K562 (cell line): ENCODE data around the gene TRAIP. TPM values are rescaled to one million over a fixed set of nuclear protein-coding genes. Genes with fewer than 3 reads are reported as not detected.

Experiments used
- ATAC-seq: fragments of 200-7000 bp; cut with Tn5 transposase; 3 replicates; pipeline ENCODE4 v1.9.1; 2020; ENCODE audit warnings: moderate library complexity
- BruUV-seq: library from RNA; stranded (reverse); fragments of 400-500 nt; replicated peaks from 2 replicates; lab custom pipeline; 2021; lab: Mats Ljungman, UMichigan
- CTCF ChIA-PET: fragments of 300-600 bp; formaldehyde crosslinking; extraction: SDS; loops from one replicate; lab custom pipeline; 2021; ENCODE audit warnings: low intra/inter-chr PET ratio; lab: Yijun Ruan, JAX
- POLR2A ChIA-PET: fragments of 300-600, 350-650 bp; sonication (Branson Sonifier 250); formaldehyde crosslinking; extraction: SDS; loops from one replicate; lab custom pipeline; 2021; ENCODE audit warnings: antibody characterized with exemption, inconsistent platforms; lab: Yijun Ruan, JAX
- DNase-seq, 4 experiments: peaks; one replicate each; pipeline versions ENCODE4 v3.0.0 to v3.0.0-alpha.2; 2011 to 2018; ENCODE audit warnings: low spot score in 3 of 4, mixed read lengths in 3 of 4; ENCODE audit errors: extremely low read depth in 1 of 4
- FAIRE-seq: peaks from 2 replicates; lab custom pipeline; 2011; peaks lifted over from hg19 to GRCh38; lab: Jason Lieb, UNC
- H2AFZ ChIP-seq: 2 replicates; pipeline ENCODE4 v1.6.0; 2011; ENCODE audit warnings: low read depth, low read length, control low read depth, inconsistent platforms
- H3K27ac ChIP-seq: fragments of 200-600 bp; 3 replicates; pipeline ENCODE4 v1.8.0; 2011; ENCODE audit warnings: low read depth, mild to moderate bottlenecking, control low read depth, inconsistent platforms, low read length, moderate library complexity, mixed read lengths; ENCODE audit errors: extremely low read depth
- H3K27me3 ChIP-seq, 2 experiments: fragments of 300-600 bp in 1 of 2; 2 replicates in 1 of 2; 3 replicates in 1 of 2; pipeline versions ENCODE4 v1.6.0 to v1.8.0; 2011; ENCODE audit warnings: inconsistent platforms in 2 of 2, low read length in 2 of 2, mild to moderate bottlenecking in 1 of 2, mixed read lengths in 1 of 2, moderate library complexity in 1 of 2; ENCODE audit not compliant: control insufficient read depth in 2 of 2, insufficient read depth in 2 of 2
- H3K36me3 ChIP-seq: fragments of 300-600 bp; 3 replicates; pipeline ENCODE4 v1.8.0; 2011; ENCODE audit warnings: mild to moderate bottlenecking, low read length, inconsistent platforms; ENCODE audit not compliant: control insufficient read depth, insufficient read depth
- H3K4me1 ChIP-seq, 2 experiments: fragments of 200-600 bp in 1 of 2; replicated peaks in 1 of 2; 2 replicates in 1 of 2; 3 replicates in 1 of 2; pipeline versions ENCODE4 v1.5.1 to v1.8.0; 2011; ENCODE audit warnings: inconsistent platforms in 2 of 2, low read length in 2 of 2, mild to moderate bottlenecking in 1 of 2, mixed read lengths in 1 of 2, moderate library complexity in 1 of 2; ENCODE audit not compliant: control insufficient read depth in 2 of 2, insufficient read depth in 2 of 2
- H3K4me2 ChIP-seq: 2 replicates; pipeline ENCODE4 v1.6.1; 2011; ENCODE audit warnings: low read length, control low read depth, inconsistent platforms, mixed read lengths; ENCODE audit not compliant: insufficient read depth
- H3K4me3 ChIP-seq: fragments of 200-600 bp; sonication (generic), shearing (Covaris generic); 2 replicates; pipeline ENCODE4 v1.5.1; 2016; ENCODE audit warnings: control low read depth, inconsistent platforms
- H3K79me2 ChIP-seq: fragments of 200-600 bp; 3 replicates; pipeline ENCODE4 v1.8.0; 2011; ENCODE audit warnings: low read length, inconsistent platforms; ENCODE audit not compliant: control insufficient read depth, insufficient read depth
- H3K9ac ChIP-seq, 2 experiments: 2 replicates each; pipeline versions ENCODE4 v1.6.0 to v1.6.1; 2011; ENCODE audit warnings: low read depth in 2 of 2, low read length in 2 of 2, control low read depth in 1 of 2, inconsistent platforms in 1 of 2, mild to moderate bottlenecking in 1 of 2, mixed read lengths in 1 of 2; ENCODE audit not compliant: insufficient read depth in 1 of 2
- H3K9me1 ChIP-seq: one replicate; pipeline ENCODE4 v1.6.0; 2011; ENCODE audit warnings: inconsistent platforms, mild to moderate bottlenecking, low read length, moderate library complexity; ENCODE audit not compliant: control insufficient read depth, insufficient read depth
- H3K9me3 ChIP-seq: replicated peaks from 2 replicates; pipeline ENCODE4 v1.5.1; 2011; ENCODE audit warnings: low read depth, low read length, inconsistent platforms; ENCODE audit not compliant: control insufficient read depth, insufficient read depth
- H4K20me1 ChIP-seq: replicated peaks from 2 replicates; pipeline ENCODE4 v1.6.1; 2011; ENCODE audit warnings: low read length, inconsistent platforms, mixed read lengths; ENCODE audit not compliant: control insufficient read depth, insufficient read depth
- E2F3 ChIP-seq: fragments of 250-450 bp; sonication (Bioruptor Pico); IDR thresholded peaks from 2 replicates; pipeline ENCODE4 v1.4.0; 2020; ENCODE audit warnings: mild to moderate bottlenecking
- HNRNPUL1 ChIP-seq: fragments of 200-400 bp; formaldehyde crosslinking; IDR thresholded peaks from 2 replicates; pipeline ENCODE4 v1.6.1; 2017; ENCODE audit warnings: low read length
- MCM5 ChIP-seq: fragments of 450-650 bp; IDR thresholded peaks from 2 replicates; pipeline ENCODE4 v1.6.1; 2016; ENCODE audit warnings: low read depth
- RBFOX2 ChIP-seq: fragments of 200-400 bp; formaldehyde crosslinking; IDR thresholded peaks from 2 replicates; pipeline ENCODE4 v1.6.1; 2017; ENCODE audit warnings: low read depth, mild to moderate bottlenecking, low read length, moderate library complexity
- RUNX1 ChIP-seq: sonication (generic); IDR thresholded peaks from 2 replicates; pipeline ENCODE4 v1.6.1; 2016; ENCODE audit warnings: antibody characterized with exemption, low read depth
- SFPQ ChIP-seq: fragments of 200-400 bp; formaldehyde crosslinking; IDR thresholded peaks from 2 replicates; pipeline ENCODE4 v1.6.1; 2017; ENCODE audit warnings: mild to moderate bottlenecking, low read depth, low read length, moderate library complexity
- SMARCA4 ChIP-seq: fragments of 450-650 bp; IDR thresholded peaks from 2 replicates; pipeline ENCODE4 v1.6.1; 2016
- SMARCE1 ChIP-seq: fragments of 450-650 bp; IDR thresholded peaks from 2 replicates; pipeline ENCODE4 v1.7.1; 2016; ENCODE audit warnings: mild to moderate bottlenecking
- TBL1XR1 ChIP-seq, 2 experiments: IDR thresholded peaks; 2 replicates each; pipeline ENCODE4 v1.6.1; 2012; ENCODE audit warnings: improper control_type of control experiment in 2 of 2, low read length in 2 of 2, mild to moderate bottlenecking in 1 of 2
- YBX1 ChIP-seq: fragments of 450-650 bp; IDR thresholded peaks from 2 replicates; pipeline ENCODE4 v1.7.1; 2016; ENCODE audit warnings: mild to moderate bottlenecking
- ZBTB1 ChIP-seq: sonication (generic); formaldehyde crosslinking; IDR thresholded peaks from 2 replicates; pipeline ENCODE4 v1.8.1; 2023; ENCODE audit warnings: missing genetic modification reagents, low read depth, mild to moderate bottlenecking, borderline replicate concordance
- ZNF212 ChIP-seq: fragments of 450-650 bp; formaldehyde crosslinking; IDR thresholded peaks from 2 replicates; pipeline ENCODE4 v1.4.0; 2020; ENCODE audit warnings: mild to moderate bottlenecking
- ZNF232 ChIP-seq: sonication (generic); formaldehyde crosslinking; IDR thresholded peaks from 2 replicates; pipeline ENCODE4 v1.8.0; 2022; ENCODE audit warnings: mild to moderate bottlenecking, missing genetic modification reagents
- ZNF408 ChIP-seq: fragments of 250-450 bp; sonication (Bioruptor Pico); IDR thresholded peaks from 2 replicates; pipeline ENCODE4 v1.4.0; 2020; ENCODE audit warnings: low read depth, mild to moderate bottlenecking, moderate library complexity
- ZNF699 ChIP-seq: fragments of 250-450 bp; sonication (Bioruptor Pico); IDR thresholded peaks from 2 replicates; pipeline ENCODE4 v1.8.0; 2021; ENCODE audit warnings: mild to moderate bottlenecking, moderate library complexity; ENCODE audit not compliant: insufficient replicate concordance
- WGBS: fragments of 100-300 bp; shearing (Covaris generic); methylation state at CpG from one replicate; pipeline ENCODE4 v1.1.6; 2016; ENCODE audit warnings: low coverage, mixed read lengths; ENCODE audit not compliant: insufficient coverage; ENCODE audit errors: missing lambda C conversion rate; 5-methylcytosine and 5-hydroxymethylcytosine counted together
- in situ Hi-C: fragments of 300-500 bp; cut with MboI; formaldehyde crosslinking; loops from 4 replicates; pipeline ENCODE4 v1.15.0; 2018; ENCODE audit warnings: inconsistent platforms, mixed read lengths
- intact Hi-C: fragments of 100-400 bp; cut with micrococcal nuclease; formaldehyde crosslinking; loops from 2 replicates; pipeline ENCODE4 v1.14.2; 2022
- polyA plus RNA-seq, 8 experiments: library from polyadenylated mRNA; depleted of rRNA in 4 of 8; stranded (reverse) in 5 of 8; unstranded in 3 of 8; fragments of >200 nt; fragmentation: Nextera tagmentation in 2 of 8; fragmentation: Illumina TruSeq in 1 of 8; extraction: Ambion mirVana in 2 of 8; extraction: Trizol in 1 of 8; gene quantifications; 2 replicates each; pipeline versions ENCODE4 v1.2.1 to v1.2.3, GENCODE V29; 2011 to 2014; ENCODE audit warnings: inconsistent platforms in 1 of 8, missing spikeins in 1 of 8
- total RNA-seq, 7 experiments: library from RNA; depleted of rRNA in 6 of 7; stranded (reverse); fragments of >200 nt in 6 of 7; fragmentation: Illumina TruSeq in 2 of 7; extraction: Trizol in 2 of 7; gene quantifications; 2 replicates each; pipeline versions ENCODE4 v1.2.1 to v1.2.3, GENCODE V29; 2011 to 2021; ENCODE audit warnings: low replicate concordance in 1 of 7
- TF ChIP-seq, protein P1 (sequence below): IDR thresholded peaks from 3 replicates; pipeline ENCODE4 v1.6.1; 2011; ENCODE audit warnings: borderline replicate concordance, mild to moderate bottlenecking, moderate library complexity; ENCODE audit not compliant: insufficient read length; ENCODE audit errors: extremely low read depth
- TF ChIP-seq, protein P2 (sequence below): fragments of 250-450 bp; sonication (Bioruptor Pico); IDR thresholded peaks from 2 replicates; pipeline ENCODE4 v1.4.0; 2020; ENCODE audit warnings: mild to moderate bottlenecking, moderate library complexity

The TRAIP gene
- total and polyA plus RNA-seq, 9 of the 15 experiments (the other 6 are each of a cell fraction or from before 2014, with no cell fraction given) = 14.3 to 38.6 (median 21.2) TPM

GRCh38 chr3:49889296-49889695 lies 32.9 kb upstream of the TRAIP start:
- POLR2A ChIA-PET = interaction anchor here (0.7 kb wide), 1 partner anchor 194 kb away, joined by 3 read pairs; no protein-coding TSS in a partner anchor
- no peaks in the 10 kb centered on the region for H3K9me3 ChIP-seq
- H3K27ac ChIP-seq = no peak overlapping the region
- H4K20me1 ChIP-seq = no peaks in the 10 kb centered on the region
- intact Hi-C loops (no loop called here), in situ Hi-C loops (no loop called here)
- BruUV-seq = no TSS peak
- 53% methylated on average over 10 of the region's 10 CpGs for WGBS
- DNase-seq = no peak
- H3K9me1 ChIP-seq = no peaks in the 10 kb centered on the region
- H3K4me3 ChIP-seq = no peak overlapping the region
- H3K27me3 ChIP-seq = no peaks in the 10 kb centered on the region
- CTCF ChIA-PET = no interaction called here
- H3K4me1 ChIP-seq = peaks cover 5 to 8% of the 10 kb centered on the region in 2 experiments; a peak in 3 of 5 replicates
- H2AFZ ChIP-seq = no peak overlapping the region
- peak overlapping the region in 1 of 2 experiments; percentile 20; a peak in 1 of 4 replicates for H3K9ac ChIP-seq
- H3K79me2 ChIP-seq = no peaks in the 10 kb centered on the region
- no peaks in the 10 kb centered on the region for H3K36me3 ChIP-seq
- H3K4me2 ChIP-seq = no peak overlapping the region
- no peak for ATAC-seq
- FAIRE-seq = no peak
- TF ChIP-seq HNRNPUL1 (no peak), SMARCE1 (no peak), E2F3 (CRISPR knock-in tag) (no peak), TBL1XR1 (IDR thresholded peaks at IDR 0.05; ENCODE audit: low read length in 2 of 2) (no peak), RUNX1 (no peak), SMARCA4 (no peak), ZNF699 (no peak), YBX1 (no peak), SFPQ (no peak), ZNF232 (no peak), ZBTB1 (CRISPR knock-in tag) (no peak), ZNF408 (CRISPR knock-in tag) (no peak), RBFOX2 (no peak), MCM5 (no peak), ZNF212 (CRISPR knock-in tag) (no peak)
- TF ChIP-seq, protein P1, sequence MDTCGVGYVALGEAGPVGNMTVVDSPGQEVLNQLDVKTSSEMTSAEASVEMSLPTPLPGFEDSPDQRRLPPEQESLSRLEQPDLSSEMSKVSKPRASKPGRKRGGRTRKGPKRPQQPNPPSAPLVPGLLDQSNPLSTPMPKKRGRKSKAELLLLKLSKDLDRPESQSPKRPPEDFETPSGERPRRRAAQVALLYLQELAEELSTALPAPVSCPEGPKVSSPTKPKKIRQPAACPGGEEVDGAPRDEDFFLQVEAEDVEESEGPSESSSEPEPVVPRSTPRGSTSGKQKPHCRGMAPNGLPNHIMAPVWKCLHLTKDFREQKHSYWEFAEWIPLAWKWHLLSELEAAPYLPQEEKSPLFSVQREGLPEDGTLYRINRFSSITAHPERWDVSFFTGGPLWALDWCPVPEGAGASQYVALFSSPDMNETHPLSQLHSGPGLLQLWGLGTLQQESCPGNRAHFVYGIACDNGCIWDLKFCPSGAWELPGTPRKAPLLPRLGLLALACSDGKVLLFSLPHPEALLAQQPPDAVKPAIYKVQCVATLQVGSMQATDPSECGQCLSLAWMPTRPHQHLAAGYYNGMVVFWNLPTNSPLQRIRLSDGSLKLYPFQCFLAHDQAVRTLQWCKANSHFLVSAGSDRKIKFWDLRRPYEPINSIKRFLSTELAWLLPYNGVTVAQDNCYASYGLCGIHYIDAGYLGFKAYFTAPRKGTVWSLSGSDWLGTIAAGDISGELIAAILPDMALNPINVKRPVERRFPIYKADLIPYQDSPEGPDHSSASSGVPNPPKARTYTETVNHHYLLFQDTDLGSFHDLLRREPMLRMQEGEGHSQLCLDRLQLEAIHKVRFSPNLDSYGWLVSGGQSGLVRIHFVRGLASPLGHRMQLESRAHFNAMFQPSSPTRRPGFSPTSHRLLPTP = no peak
- TF ChIP-seq, protein P2, sequence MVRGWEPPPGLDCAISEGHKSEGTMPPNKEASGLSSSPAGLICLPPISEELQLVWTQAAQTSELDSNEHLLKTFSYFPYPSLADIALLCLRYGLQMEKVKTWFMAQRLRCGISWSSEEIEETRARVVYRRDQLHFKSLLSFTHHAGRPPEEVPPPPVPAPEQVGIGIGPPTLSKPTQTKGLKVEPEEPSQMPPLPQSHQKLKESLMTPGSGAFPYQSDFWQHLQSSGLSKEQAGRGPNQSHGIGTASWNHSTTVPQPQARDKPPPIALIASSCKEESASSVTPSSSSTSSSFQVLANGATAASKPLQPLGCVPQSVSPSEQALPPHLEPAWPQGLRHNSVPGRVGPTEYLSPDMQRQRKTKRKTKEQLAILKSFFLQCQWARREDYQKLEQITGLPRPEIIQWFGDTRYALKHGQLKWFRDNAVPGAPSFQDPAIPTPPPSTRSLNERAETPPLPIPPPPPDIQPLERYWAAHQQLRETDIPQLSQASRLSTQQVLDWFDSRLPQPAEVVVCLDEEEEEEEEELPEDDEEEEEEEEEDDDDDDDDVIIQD = no peak
